Epithelial cell of proximal tubule (primary cell): ENCODE results near the gene PALM3. TPM values are rescaled to one million over a fixed set of nuclear protein-coding genes. Genes with fewer than 3 reads are reported as not detected.

Experiments used
- DNase-seq: peaks from one replicate; pipeline ENCODE4 v3.0.0-alpha.2; 2011; ENCODE audit warnings: low read depth
- H3K4me3 ChIP-seq: 2 replicates; pipeline ENCODE4 v1.5.1; 2011; ENCODE audit warnings: low read depth, mild to moderate bottlenecking, low read length
- CTCF ChIP-seq: conservative IDR thresholded peaks from 2 replicates; pipeline ENCODE4 v1.5.1; 2012; ENCODE audit warnings: low read depth, mild to moderate bottlenecking, low read length
- total RNA-seq: library from RNA; depleted of rRNA; stranded (reverse); fragments of >200 nt; gene quantifications from 2 replicates; pipeline ENCODE4 v1.2.3, GENCODE V29; 2015

Gene PALM3
- total RNA-seq, 1 donor from 2014 or later: 0.17 TPM

GRCh38 chr19:14006085-14006765, 55.7 kb downstream of the PALM3 start, which contains the start of gene RFX1:
TSS of gene RFX1 (minus strand) at chr19:14006320. CDS start at chr19:13993843, 12,477 bp downstream.
- peak within 1 kb of the TSS; percentile 86 for H3K4me3 ChIP-seq
- no peak for TF ChIP-seq CTCF
- DNase-seq: peak; percentile 99

DNA sequence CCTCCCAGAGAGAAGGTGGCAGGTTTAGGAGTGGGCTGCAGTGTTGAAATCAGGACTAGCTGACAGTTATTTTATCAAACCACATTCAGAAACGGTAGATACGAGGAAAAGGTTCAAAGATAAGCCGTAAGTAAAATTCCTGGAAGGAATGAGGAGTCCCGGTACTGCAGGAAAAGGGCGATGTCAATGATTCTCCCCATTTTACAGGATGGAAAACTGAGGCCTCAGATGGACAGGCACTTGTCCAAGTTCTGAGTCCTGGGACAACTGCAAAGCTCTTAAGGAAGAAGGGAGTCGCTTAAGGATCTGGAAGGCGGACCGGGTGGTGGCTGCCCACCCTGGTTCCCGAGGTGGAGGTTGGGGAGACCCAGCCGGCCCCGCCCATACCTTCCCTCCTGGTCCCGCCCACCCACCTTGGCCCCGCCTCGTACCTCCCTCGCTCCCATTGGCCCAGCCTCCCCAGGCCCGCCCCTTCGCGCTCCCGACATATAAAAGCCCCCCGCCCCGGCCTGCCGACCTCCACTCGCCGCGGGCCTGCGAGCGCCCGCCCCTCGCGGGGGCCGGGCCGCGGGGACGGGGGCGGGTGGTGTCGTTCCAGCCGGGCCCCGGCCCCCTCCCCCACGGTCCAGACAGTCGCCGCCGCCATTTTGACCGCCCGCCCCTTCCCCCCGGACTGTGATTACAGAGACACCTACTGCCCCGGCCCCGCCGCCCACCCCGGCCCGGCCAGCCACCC, 56.4 kb downstream of the PALM3 start:
- H3K4me3 ChIP-seq: peak overlapping the region; percentile 86
- no peak for TF ChIP-seq CTCF
- DNase-seq: no peak

DNA sequence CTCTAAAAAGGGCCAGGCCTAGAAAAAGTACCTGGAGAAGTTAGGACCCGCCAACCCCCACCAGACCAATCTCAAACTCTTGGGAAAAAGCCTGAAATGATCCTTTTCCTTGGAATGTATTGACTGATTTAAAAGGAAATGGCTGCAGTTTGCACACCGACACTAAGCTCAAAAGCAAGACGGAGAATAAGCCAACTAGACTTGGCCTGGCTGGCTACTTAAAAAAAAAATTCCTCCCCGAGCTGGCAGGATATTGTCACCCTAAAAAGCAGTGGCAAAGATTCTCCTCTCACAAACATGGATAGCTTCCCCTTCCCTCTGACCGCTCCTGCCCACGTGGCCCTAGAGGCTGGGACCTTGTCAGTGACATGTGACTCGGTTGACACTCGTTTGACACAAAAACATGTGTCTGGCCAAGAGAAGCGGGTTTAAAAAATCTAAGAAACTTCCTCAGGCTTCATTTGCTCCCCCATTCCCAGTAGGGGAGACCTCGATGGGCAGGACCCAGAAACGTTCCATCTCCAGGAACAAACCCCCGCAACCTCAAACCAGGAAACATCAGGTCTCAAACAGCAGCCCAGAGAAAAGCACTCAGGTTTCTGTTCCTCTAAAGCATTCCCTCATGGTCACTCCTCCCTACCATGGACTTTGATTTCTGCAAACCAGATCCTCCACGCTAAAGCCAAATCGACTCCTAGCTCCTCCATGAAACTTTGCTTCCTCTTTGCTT, 57.1 kb downstream of the PALM3 start:
- no peak for DNase-seq
- TF ChIP-seq CTCF: no peak
- peak overlapping the region; percentile 43 for H3K4me3 ChIP-seq

Other genes with a start within 250 kb of the PALM3 start
- not detected in 2 replicates for gene NANOS3, start 184.9 kb downstream of the PALM3 start, total RNA-seq
- 0.58 and 1.4 TPM in 2 replicates for gene BRME1, start 156.0 kb downstream of the PALM3 start, total RNA-seq
- 27.2 and 30.6 TPM in 2 replicates for gene CC2D1A, start 155.9 kb downstream of the PALM3 start, total RNA-seq
- 0.46 TPM in 1 of 2 replicates, not detected in the other for gene PODNL1, start 123.7 kb downstream of the PALM3 start, total RNA-seq
- 49.5 and 52.5 TPM in 2 replicates for gene DCAF15, start 109.6 kb downstream of the PALM3 start, total RNA-seq
- 4.2 and 4.5 TPM in 2 replicates for gene RFX1, start 55.8 kb downstream of the PALM3 start, total RNA-seq
- gene RLN3, start 33.9 kb downstream of the PALM3 start, total RNA-seq: not detected in 2 replicates
- 9.3 and 10.1 TPM in 2 replicates for gene IL27RA, start 30.3 kb downstream of the PALM3 start, total RNA-seq
- gene MISP3, start 10.7 kb upstream of the PALM3 start, total RNA-seq: 0.80 and 6.0 TPM in 2 replicates
- 0.63 TPM in 1 of 2 replicates, not detected in the other for gene C19orf67, start 23.7 kb upstream of the PALM3 start, total RNA-seq
- gene SAMD1, start 28.7 kb upstream of the PALM3 start, total RNA-seq: 30.7 and 53.6 TPM in 2 replicates
- gene PRKACA, start 55.7 kb upstream of the PALM3 start, total RNA-seq: 40.8 and 41.0 TPM in 2 replicates
- 74.0 and 98.7 TPM in 2 replicates for gene ASF1B, start 74.5 kb upstream of the PALM3 start, total RNA-seq
- gene ADGRL1, start 144.1 kb upstream of the PALM3 start, total RNA-seq: 1.4 and 3.3 TPM in 2 replicates